Midbrain (tissue), 1 donor: Measurements from ENCODE around the gene TFPT.

Experiments used
- DNase-seq: peaks from one replicate; lab custom pipeline; 2025; lab: John Stamatoyannopoulos, UW

The TFPT gene, protein sequence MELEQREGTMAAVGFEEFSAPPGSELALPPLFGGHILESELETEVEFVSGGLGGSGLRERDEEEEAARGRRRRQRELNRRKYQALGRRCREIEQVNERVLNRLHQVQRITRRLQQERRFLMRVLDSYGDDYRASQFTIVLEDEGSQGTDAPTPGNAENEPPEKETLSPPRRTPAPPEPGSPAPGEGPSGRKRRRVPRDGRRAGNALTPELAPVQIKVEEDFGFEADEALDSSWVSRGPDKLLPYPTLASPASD

GRCh38 chr19:54115109-54116063 lies at the start of gene TFPT, which contains the start of gene PRPF31:
Gene TFPT (minus strand): TSS chr19:54115657. CDS start chr19:54115269, 388 bp downstream.
Gene PRPF31 (plus strand): TSS chr19:54115754. CDS start chr19:54118279, 2,525 bp downstream.
- DNase-seq: peak; percentile 98

GRCh38 chr19:54165222-54165621 lies 49.8 kb upstream of the TFPT start:
- no peak for DNase-seq

DNA sequence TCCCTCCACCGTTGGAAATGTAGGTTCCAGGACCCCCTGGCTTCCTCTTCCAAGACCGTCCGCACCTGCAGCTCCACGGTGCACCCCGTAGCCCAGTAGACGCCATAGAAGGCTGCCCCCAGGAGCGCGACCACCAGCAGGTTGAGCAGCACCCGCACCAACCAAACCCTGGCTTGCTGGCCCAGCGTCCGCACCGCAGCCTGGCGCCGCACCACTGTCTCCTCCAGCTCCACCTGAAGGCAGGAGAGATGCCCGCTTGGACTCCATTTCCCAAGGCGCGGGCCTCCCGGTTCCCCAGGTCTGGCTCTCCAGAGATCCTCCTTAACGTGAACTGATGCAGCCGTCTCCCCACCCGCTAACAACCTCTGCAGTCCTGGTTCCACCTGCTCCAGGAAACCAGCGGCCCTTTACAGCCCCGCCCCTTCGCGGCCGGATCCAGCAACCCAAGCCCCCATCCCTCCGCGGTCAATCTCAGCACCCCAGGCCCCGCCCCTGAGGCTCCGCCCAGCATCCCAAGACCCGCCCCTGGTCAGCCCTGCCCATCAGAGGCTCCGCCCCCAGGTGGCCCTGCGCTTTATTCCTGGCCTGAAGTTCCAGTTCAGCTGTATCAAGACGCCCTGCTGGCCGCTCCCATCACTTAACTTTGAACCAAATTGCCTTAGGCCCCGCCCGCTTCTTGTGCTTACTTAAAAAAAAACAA lies 49.1 kb upstream of the TFPT start:
- DNase-seq: no peak

DNA sequence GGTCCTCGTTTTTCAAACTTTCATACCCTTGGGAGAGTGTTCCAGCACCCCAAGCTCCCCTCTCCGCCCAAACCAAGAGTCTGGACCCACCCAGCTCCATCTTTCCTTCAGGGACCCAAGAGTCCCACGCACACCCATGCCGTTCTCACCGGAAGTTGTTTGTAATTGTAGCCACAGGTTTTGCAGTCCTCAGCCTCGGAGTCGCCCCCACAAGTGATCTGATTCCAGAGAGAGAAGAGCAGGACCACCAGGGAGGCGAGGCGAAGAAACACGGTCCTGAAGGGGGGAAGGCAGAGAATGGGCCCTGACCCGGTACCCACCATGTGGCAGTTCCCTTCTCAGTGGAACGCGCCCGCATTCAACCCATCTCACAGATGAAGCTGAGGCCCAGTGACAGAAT lies 47.4 kb upstream of the TFPT start:
- DNase-seq: no peak

DNA sequence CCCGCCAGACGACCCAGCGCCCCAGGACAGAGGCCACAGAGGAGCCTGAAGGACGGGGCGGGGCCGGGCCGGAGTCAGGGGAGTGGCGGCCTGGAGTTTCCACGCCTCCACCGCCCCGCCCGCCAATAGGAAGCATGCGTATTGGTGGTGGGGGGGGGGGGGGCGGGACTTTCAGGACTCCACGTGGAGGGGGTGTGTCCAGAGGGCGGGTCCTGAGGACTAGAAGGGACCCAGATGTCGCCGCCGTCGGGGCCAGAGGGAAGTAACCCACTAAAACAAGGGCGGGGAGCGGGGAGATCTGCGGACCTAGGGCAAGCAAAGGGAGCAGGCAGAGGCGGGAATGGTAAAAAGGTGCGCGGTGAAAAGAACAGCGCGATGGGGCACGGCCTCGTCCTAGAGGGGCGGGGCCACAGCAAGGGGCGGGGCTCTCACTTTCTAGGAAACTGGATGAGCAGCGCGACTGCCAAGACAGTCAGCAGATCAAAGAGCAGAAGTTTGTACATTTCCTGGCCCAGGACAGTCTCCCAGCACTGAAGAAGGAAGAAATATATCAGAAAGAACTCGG lies 46.9 kb upstream of the TFPT start:
- DNase-seq: peak; percentile 18

- no peak for DNase-seq
These were observed 45.4 kb upstream of the TFPT start for GRCh38 chr19:54160854-54161253.

GRCh38 chr19:54160182-54160811 lies 44.8 kb upstream of the TFPT start:
- DNase-seq: no peak

GRCh38 chr19:54159352-54160181 lies 44.1 kb upstream of the TFPT start, which contains the start of gene LENG1:
Gene LENG1 (minus strand): TSS chr19:54159721. CDS start chr19:54159695, 26 bp downstream.
- peak; percentile 100 for DNase-seq

GRCh38 chr19:54158812-54159351 lies 43.4 kb upstream of the TFPT start:
- DNase-seq: no peak

DNA sequence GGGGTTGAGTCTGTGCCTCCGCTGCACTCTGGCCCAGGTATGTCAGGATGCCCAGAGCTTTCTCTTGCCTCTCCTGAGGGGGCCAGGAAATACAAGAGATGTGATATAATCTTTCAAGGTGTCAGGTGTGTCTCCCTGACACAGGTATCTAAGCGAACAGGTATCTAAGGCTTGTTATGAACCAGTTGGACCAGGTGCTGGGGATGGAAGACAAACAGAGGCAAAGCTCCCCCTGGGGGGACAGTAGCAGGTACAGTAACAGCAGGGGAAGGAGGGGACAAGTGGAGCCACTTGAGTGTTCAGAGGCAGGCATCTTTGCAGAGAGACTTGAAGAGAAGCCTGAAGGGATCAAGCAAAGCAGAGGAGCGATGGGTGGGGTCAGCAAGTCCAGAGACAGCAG lies 41.5 kb upstream of the TFPT start:
- DNase-seq: no peak

- no peak for DNase-seq
These were observed 41.0 kb upstream of the TFPT start for GRCh38 chr19:54156490-54156889.

GRCh38 chr19:54155694-54156093 lies 40.2 kb upstream of the TFPT start:
- no peak for DNase-seq

DNA sequence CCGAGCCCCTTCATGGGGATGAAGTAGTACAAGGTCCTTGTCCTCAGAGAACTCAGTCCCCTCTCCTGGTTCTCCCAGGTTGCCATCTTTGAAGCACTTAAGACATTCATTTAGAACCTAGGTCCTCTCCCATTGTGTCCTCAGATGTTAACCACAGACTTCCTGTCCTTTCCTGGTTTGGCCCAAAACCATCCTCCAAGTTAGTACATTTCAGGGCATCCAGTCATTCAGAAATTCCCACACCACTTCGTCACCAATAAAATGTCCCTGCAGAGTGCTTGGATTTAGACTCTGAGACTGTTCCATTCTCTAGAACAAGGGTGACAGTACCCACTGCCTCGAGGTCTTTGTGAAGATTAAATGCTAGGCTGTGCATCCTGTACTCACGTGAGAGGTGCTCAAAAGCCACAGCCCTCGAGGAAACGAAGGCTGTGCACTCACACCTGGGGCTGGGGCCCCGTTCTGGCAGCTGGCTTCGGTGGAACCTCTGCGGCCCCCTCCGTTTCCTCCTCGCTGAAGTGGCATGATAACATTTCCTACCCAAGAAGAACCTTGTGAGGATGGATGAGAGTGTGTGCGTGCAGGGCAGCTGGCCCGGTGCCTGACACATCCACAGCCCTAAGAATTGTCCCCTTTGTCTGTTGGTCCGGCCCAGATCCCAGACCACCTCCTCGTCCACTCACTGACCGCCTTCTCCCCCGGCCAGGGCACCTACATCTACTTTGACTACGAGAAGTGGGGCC lies 39.3 kb upstream of the TFPT start:
- DNase-seq: no peak

DNA sequence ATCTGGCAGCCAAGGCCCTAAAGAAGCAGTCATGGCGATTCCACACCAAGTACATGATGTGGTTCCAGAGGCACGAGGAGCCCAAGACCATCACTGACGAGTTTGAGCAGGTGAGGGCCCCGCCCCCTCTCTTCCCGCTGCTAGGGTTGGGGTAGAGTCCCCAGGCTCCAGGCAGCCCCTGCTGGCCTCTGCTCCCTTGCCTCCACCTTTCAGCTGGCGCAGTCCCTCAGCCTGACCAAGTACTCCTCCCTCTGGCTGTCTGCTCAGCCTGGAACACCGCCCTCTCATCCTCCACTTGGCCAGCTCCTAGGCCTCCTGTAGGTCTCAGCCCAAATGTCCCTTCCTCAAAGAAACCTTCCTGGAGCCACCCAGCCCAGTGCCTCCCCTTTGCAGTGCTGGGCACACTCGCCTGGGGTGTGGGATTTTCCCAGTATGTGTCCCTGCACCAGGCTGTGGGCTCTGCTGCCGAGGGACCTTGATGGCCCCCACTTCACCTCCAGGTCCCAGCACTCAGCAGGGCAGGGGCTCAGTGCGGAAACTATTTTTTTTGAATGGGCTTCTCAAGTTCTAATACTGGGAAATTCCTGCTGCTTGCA lies 38.4 kb upstream of the TFPT start:
- DNase-seq: no peak

DNA sequence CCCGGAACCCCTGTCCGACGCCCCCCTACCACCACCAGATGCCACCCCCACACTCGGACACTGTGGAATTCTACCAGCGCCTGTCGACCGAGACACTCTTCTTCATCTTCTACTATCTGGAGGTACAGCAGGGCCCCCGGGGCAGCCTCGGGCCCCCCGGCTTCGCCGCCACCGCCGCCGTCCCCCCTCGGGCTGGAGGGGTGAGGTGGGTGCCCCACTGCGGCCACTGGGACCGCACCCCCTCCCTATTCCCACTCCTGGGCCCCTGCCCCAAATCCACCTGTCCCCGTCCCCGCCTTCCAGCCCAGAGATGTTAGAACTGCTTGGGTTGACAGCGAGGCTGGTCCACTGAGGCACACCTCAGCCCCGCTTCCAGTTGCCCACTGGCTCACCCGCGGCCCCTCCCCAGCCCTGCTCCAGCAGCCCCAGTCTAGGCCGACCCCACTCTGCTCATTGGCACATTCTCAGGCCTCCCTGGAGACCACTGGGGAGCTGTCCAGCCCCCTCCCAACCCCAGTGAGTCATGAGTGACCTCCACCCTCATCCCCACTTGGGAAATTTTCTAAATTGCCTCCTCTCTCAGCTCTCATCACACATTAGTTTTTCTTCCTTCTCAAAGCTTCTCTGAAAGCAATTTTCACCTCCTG lies 37.5 kb upstream of the TFPT start:
- no peak for DNase-seq

DNA sequence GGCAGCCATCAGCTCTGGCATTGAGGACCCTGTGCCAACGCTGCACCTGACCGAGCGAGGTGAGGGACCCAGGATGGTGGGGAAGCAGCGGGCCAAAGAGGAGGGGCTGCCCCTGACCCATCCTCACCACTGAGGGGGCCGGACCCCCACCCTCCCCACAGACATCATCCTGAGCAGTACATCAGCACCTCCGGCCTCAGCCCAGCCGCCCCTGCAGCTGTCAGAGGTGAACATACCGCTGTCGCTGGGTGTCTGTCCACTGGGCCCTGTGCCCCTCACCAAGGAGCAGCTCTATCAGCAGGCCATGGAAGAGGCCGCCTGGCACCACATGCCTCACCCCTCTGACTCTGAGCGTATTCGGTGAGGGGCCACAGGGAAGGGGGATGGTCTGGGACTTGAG lies 36.8 kb upstream of the TFPT start:
- no peak for DNase-seq

DNA sequence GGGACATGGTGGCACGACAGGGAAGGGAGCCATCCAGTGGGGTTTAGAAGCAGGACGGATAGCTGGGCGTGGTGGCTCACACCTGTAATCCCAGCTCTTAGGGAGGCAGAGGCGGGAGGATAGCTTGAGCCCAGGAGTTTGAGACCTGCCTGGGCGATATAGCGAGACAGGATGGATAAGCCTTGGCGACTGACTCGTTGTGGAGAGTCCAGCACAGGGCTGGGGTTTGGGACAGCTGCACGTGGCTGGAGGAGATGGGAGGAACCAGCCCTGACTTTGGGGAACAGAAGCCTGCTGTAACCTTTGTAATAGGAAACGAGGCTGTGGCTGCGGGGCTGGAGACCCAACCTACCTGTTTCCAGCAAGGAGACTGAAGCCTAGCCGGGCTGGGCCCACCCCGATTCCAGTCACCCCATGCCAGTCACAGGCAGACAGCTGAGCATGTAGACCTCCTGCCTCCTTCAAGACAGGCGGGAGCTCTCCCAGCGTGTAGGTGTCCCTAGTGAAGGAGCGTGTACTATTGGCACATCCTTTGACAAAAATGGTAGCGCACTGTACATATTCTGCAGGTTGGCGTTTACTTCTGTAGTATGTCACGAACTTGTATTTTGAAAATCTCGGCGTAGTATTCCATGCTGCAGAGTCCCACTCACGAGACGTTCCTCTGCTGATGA lies 36.0 kb upstream of the TFPT start:
- no peak for DNase-seq
